Stimulated activated CD4-positive, alpha-beta T cell treated with anti-CD3 and anti-CD28 coated beads, Interleukin-1b, Interleukin-23, amount 100 ng/mL, for 4 hours (primary cell): ENCODE measurements around the gene RTN4R.

ENCODE experiments used
- DNase-seq, 2 donors: peaks; one replicate each; pipeline ENCODE4 v3.0.0-alpha.2; 2020; ENCODE audit warnings: low read depth in 2 of 2

The RTN4R gene

GRCh38 chr22:20229916-20230775 is 38.0 kb downstream of the RTN4R start:
- no peak for DNase-seq

GRCh38 chr22:20228939-20229272 is 39.2 kb downstream of the RTN4R start:
- no peak for DNase-seq

GRCh38 chr22:20228055-20228938 is 39.8 kb downstream of the RTN4R start:
- DNase-seq = no peak

- no peak for DNase-seq
These were observed 40.8 kb downstream of the RTN4R start for GRCh38 chr22:20227363-20227762.

- no peak for DNase-seq
These were observed 41.3 kb downstream of the RTN4R start for GRCh38 chr22:20226760-20227350.

GRCh38 chr22:20226077-20226716 is 41.9 kb downstream of the RTN4R start:
- DNase-seq = no peak

- no peak for DNase-seq
These were observed 42.5 kb downstream of the RTN4R start for GRCh38 chr22:20225693-20225966.

GRCh38 chr22:20224917-20225692 is 43.0 kb downstream of the RTN4R start:
- DNase-seq = no peak

- no peak for DNase-seq
These were observed 43.9 kb downstream of the RTN4R start for GRCh38 chr22:20224256-20224626.

- DNase-seq = no peak
These were observed 44.5 kb downstream of the RTN4R start for GRCh38 chr22:20223421-20224255.

- DNase-seq = no peak
These were observed 45.2 kb downstream of the RTN4R start for GRCh38 chr22:20222764-20223420.

- DNase-seq = no peak
These were observed 46.4 kb downstream of the RTN4R start for GRCh38 chr22:20221421-20222340.

GRCh38 chr22:20220629-20221026 is 47.5 kb downstream of the RTN4R start:
- no peak for DNase-seq

GRCh38 chr22:20219667-20220628 is 48.2 kb downstream of the RTN4R start:
- DNase-seq = no peak

GRCh38 chr22:20218987-20219386 is 49.1 kb downstream of the RTN4R start:
- no peak for DNase-seq

- no peak for DNase-seq
These were observed 49.7 kb downstream of the RTN4R start for GRCh38 chr22:20218326-20218872.

GRCh38 chr22:20217563-20217962 is 50.6 kb downstream of the RTN4R start:
- DNase-seq = no peak
